BJ (cell line): Measurements from ENCODE around the gene CFAP97D1. TPM values are rescaled to one million over a fixed set of nuclear protein-coding genes. Genes with fewer than 3 reads are reported as not detected.

Experiments used
- CTCF ChIA-PET: fragments of 350-600 bp; formaldehyde crosslinking; extraction: SDS; loops from one replicate; lab custom pipeline; 2021; ENCODE audit warnings: antibody characterized with exemption, inconsistent platforms; lab: Yijun Ruan, JAX
- POLR2A ChIA-PET: fragments of 300-600 bp; sonication (Branson Sonifier 250); formaldehyde crosslinking; extraction: SDS; loops from one replicate; lab custom pipeline; 2021; ENCODE audit warnings: antibody characterized with exemption; lab: Charles Lee
- DNase-seq: peaks from one replicate; pipeline ENCODE4 v3.0.0-alpha.2; 2011; ENCODE audit warnings: low read depth
- H3K27me3 ChIP-seq: 2 replicates; pipeline ENCODE4 v1.6.0; 2011; ENCODE audit warnings: low read length; ENCODE audit not compliant: control insufficient read depth, insufficient read depth
- H3K36me3 ChIP-seq: 2 replicates; pipeline ENCODE4 v1.5.1; 2011; ENCODE audit warnings: low read length; ENCODE audit not compliant: control insufficient read depth, insufficient read depth
- H3K4me3 ChIP-seq: 2 replicates; pipeline ENCODE4 v1.5.1; 2011; ENCODE audit warnings: low read depth, mild to moderate bottlenecking, control low read depth, low read length
- CTCF ChIP-seq: IDR thresholded peaks from 2 replicates; pipeline ENCODE4 v1.5.1; 2011; ENCODE audit warnings: low read depth, mild to moderate bottlenecking, control low read depth, inconsistent platforms, low read length, moderate library complexity; ENCODE audit not compliant: insufficient read depth
- polyA plus RNA-seq: library from polyadenylated mRNA; depleted of rRNA; stranded (reverse); fragments of >200 nt; gene quantifications from 2 replicates; pipeline ENCODE4 v1.2.3, GENCODE V29; 2011; rRNA removed

CFAP97D1 gene
- polyA plus RNA-seq, 1 experiment: not detected

- Histone ChIP-seq H3K36me3 (peaks cover 12% of the 10 kb centered on the region), H3K4me3 (no peak overlapping the region), H3K27me3 (no peaks in the 10 kb centered on the region)
- ChIA-PET POLR2A (no interaction called here), CTCF (interaction anchor here (1.9 kb wide), 1 partner anchor 12 kb away, joined by 15 read pairs; the partner anchor contains the start of gene CD300LG)
- no peak for TF ChIP-seq CTCF
- DNase-seq: no peak
Observed at GRCh38 chr17:43834106-43834505, 53.9 kb downstream of the CFAP97D1 start.

Other genes starting within 250 kb of the CFAP97D1 start
- 4.2 and 6.6 TPM in 2 replicates for gene ETV4, start 234.1 kb upstream of the CFAP97D1 start, polyA plus RNA-seq
- not detected in 2 replicates for gene MEOX1, start 118.5 kb upstream of the CFAP97D1 start, polyA plus RNA-seq
- gene SOST, start 21.6 kb upstream of the CFAP97D1 start, polyA plus RNA-seq: not detected in 2 replicates
- 27.6 and 27.9 TPM in 2 replicates for gene DUSP3, start 1.5 kb upstream of the CFAP97D1 start, polyA plus RNA-seq
- 4.6 and 7.9 TPM in 2 replicates for gene MPP3, start 52.7 kb downstream of the CFAP97D1 start, polyA plus RNA-seq
- gene CD300LG, start 66.7 kb downstream of the CFAP97D1 start, polyA plus RNA-seq: not detected in 2 replicates
- gene MPP2, start 127.1 kb downstream of the CFAP97D1 start, polyA plus RNA-seq: 3.1 and 5.3 TPM in 2 replicates
- not detected in 2 replicates for gene PPY, start 162.0 kb downstream of the CFAP97D1 start, polyA plus RNA-seq
- not detected in 2 replicates for gene PYY, start 173.5 kb downstream of the CFAP97D1 start, polyA plus RNA-seq
- 1.1 and 1.6 TPM in 2 replicates for gene NAGS, start 224.2 kb downstream of the CFAP97D1 start, polyA plus RNA-seq
- gene TMEM101, start 234.5 kb downstream of the CFAP97D1 start, polyA plus RNA-seq: 28.2 and 47.9 TPM in 2 replicates